ENCODE data around the gene PLA1A.
"Not testable (repeated sequence)": the region's sequence is repeated elsewhere in the genome, so short reads cannot be mapped to it uniquely, and the experiment has no call there.

PLA1A gene

DNA sequence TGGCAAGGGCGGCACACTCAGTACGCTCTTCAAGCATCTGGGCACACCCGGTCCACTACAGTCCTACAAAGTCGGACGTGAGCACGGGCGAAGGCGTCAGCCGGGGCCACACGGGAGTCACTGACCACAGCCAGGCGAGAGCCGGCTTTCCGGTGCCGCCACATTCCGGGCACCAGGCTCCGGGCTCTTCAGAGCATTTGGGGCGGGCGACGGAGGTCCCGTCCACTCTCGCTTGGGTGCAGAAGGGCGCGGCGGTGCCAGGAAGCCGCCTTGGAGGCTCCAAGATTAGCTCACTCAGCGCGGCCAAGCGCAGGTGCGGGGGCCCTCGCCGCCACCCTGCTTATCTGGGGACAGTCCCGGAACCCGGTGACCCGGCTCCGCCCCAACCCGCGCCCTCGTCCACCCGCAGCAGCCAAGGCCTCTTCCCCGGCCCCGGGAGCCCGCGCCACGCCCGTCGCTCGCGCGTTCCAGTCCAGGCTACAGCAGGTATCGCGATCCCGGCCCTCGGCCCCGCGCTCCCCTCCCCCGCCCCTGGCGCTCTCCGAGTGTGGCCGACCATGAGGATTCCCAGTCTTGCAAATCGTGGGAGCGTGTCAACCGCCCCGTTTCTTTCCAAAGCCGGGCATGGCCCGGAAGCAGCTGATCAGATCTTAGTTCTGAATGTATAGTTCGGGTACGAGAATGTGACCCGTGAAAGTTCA, 18.2 kb upstream of the PLA1A start, which contains the start of gene ADPRH:
Gene ADPRH (plus strand): TSS at position 127 of the 701 bp plus-strand sequence. CDS start 2,678 bp downstream, outside the sequence.
- DNase-seq (ENCODE audit: low read depth), result peak; percentile 27

- DNase-seq (ENCODE audit: low read depth), result no peak
Observed at GRCh38 chr3:119580067-119580760, 17.5 kb upstream of the PLA1A start.

GRCh38 chr3:119582178-119582577, 15.5 kb upstream of the PLA1A start:
- DNase-seq (ENCODE audit: low read depth), result no peak

- DNase-seq (ENCODE audit: low read depth), result no peak
Observed at GRCh38 chr3:119585208-119585607, 12.5 kb upstream of the PLA1A start.

- DNase-seq (ENCODE audit: low read depth), result no peak
Observed at GRCh38 chr3:119585856-119586570, 11.7 kb upstream of the PLA1A start.

GRCh38 chr3:119586733-119587172, 10.9 kb upstream of the PLA1A start:
- DNase-seq (ENCODE audit: low read depth), result no peak

DNA sequence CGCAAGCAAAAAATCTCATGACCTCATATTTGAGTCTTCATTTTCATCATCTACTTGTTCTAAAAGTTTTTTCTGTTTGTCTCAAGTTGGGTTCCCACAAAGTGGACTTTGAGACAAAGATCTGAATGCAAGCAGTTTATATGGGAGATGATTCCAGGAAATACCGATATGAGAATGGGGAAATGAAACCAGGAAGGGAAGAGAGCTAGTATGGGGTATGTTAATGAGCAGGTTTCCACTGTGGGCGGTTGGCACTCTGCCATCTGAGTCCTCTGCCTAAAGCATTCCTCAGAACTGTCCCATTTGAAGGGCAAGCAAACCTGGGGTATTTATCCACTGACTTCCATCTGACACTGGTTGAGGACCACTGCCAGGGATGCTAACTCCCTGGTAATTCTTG, 9.6 kb upstream of the PLA1A start:
- no peak for DNase-seq (ENCODE audit: low read depth)

DNA sequence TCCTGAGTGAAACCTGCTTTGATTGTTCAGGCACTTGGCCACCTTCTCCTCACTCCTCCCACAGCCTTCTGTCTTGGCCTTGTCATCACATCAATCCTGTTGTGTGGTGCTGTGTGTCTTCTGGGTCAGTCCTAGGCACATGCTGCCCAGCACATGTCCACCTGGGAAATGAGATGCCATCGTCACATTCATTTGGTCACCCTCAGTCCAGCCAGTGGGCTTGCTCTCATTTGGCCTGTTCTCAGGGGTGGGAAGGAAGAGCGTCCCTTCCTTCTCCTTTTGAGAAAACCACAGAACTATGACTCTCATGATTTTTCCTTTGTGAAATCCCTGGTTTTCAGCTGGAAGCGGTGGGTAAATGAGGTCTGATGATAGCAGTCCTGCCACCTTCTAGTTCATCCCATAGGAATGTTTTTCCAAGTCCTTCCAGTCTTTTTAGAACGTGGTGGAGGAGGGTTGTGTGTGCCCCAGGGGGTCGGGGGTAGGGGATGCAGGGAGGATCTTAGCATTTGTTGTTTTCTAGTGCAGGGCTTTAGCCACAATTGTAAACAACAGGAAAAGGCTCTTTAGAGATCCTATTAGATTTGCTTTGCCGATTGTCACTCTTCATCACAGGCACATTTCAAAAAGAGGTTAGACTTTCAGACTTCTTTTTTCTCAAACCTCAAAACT, 8.4 kb upstream of the PLA1A start:
- no peak for DNase-seq (ENCODE audit: low read depth)

DNA sequence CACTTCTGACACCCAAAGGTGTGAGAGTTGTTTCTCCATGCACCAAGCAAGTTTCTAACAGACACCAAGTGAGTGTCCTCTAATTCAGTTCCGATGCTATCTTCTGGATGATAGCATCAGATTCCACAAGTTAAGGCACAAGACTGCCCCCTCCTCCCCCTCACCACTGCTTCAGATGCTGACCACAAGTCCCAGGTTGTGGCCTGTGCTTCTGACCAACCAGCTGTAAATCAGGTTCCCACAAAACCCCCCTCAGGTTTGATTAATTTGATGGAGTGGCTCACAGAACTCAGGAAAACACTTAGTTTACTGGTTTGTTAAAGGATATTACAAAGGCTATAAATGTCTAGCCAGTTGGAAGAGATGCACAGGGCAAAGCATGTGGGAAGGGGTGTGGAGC, 7.0 kb upstream of the PLA1A start:
- no peak for DNase-seq (ENCODE audit: low read depth)

DNA sequence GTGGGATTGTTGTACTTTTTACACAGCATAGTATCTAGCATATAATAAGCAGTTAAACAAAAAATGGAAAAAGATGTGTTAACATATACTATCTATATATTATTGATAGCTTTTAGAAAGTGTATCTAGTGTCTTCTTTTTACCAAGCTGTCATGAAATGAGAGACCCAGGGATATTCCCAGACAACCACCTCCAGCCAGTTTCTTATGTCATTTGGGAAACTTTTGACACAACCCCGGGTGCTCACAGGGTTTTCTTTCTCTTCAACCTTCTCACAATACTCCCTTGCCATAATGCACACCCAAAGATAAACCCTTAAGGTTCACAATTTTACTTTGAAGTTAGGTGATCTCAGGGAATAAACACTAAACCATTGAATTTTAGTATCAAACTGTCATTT, 4.8 kb upstream of the PLA1A start:
- DNase-seq (ENCODE audit: low read depth), result no peak

DNA sequence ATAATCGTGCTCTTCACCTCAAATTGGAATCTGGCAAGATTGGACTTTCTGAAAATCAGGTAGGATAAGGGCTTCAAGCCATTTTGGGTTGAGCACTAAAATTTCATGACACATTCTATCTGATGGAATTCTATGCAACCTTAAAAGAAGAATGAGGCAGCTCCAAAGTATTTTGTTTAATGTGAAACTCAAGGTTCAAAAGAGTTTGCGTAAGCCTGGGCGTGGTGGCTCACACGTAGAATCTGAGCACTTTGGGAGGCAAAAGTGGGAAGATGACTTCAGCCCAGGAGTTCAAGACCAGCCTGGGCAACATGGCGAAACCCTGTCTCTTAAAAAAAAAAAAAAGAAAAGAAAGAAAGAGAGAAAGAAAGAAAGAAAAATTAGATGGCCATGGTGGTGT, 3.6 kb upstream of the PLA1A start:
- no peak for DNase-seq (ENCODE audit: low read depth)

- DNase-seq (ENCODE audit: low read depth), result not testable (repeated sequence)
Observed at GRCh38 chr3:119594929-119595328, 2.8 kb upstream of the PLA1A start.

GRCh38 chr3:119595639-119596334, 1.9 kb upstream of the PLA1A start:
- no peak for DNase-seq (ENCODE audit: low read depth)

DNA sequence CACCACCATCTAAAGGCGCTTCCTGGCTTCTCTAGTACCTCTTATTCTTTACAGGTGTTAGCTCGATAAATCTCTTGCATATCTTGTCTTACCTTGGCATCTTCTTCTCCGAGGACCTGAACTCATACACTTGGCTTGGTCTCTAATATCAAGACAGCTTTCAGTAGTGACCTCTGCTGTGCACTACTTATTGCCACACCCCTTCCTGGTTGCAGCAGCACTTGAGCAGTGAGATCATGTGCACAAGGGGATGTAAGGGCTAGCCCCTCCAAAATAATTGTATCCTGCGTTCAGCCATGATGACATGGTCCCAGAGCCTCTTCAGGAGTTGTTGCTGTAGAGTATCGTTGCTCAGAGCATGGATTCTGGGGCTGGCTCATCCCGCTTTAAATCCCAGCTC, 1.3 kb upstream of the PLA1A start:
- DNase-seq (ENCODE audit: low read depth), result no peak

DNA sequence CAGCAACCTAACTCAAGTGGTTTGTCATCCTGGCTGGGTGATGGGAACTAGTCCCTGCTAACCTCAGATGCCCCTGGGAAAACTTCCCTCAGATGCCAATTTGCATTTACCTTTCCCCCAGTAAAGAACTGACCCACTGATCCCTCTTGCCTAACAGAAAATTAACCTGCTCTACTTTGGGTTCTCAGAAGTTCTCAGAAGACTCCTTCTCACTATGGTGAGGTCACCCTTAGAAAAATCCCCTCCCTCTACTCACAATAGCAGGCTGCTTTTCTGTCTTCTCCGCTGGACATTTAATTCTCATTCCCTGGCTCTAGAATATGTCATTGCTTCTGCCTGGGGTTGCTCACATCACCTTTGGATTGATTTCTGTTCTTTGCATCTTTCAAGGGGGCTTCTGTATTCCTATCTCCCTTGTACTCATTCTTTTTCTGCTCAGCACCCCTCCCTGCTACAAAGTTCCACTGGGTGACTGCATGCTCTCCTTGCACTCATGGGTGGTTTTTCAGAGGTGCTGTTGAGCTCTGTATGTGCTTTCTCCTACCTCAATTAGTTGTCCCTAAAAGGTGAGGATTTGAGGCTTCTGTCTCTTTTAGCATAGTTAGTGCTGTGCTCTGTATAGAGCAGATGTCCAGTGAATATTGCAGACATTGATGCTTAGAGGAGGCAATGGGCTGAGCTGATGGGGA, 869 bp downstream of the PLA1A start:
- no peak for DNase-seq (ENCODE audit: low read depth)

- DNase-seq (ENCODE audit: low read depth), result no peak
Observed at GRCh38 chr3:119599558-119600174, 2.0 kb downstream of the PLA1A start.

GRCh38 chr3:119600732-119601131, 3.0 kb downstream of the PLA1A start:
- DNase-seq (ENCODE audit: low read depth), result no peak

GRCh38 chr3:119601154-119601553, 3.5 kb downstream of the PLA1A start:
- no peak for DNase-seq (ENCODE audit: low read depth)

DNA sequence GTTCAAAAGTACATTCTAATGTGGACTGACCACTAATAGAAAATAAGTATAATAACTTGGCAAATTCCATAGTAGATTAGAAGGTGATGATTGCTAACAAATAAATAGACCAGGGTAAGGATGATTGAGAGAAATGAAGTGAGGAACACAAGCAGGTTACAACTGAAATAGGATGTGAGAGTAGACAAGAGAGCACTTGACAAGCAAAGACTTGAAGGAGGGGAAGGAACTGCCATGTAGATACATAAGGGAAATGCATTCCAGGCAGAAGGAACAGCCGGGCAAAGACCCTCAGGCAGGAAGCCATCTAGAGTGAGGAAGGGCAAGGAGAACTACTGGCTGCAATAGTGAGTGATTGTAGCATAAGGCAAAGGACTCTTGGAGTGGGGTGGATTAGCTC, 5.0 kb downstream of the PLA1A start:
- DNase-seq (ENCODE audit: low read depth), result no peak

DNA sequence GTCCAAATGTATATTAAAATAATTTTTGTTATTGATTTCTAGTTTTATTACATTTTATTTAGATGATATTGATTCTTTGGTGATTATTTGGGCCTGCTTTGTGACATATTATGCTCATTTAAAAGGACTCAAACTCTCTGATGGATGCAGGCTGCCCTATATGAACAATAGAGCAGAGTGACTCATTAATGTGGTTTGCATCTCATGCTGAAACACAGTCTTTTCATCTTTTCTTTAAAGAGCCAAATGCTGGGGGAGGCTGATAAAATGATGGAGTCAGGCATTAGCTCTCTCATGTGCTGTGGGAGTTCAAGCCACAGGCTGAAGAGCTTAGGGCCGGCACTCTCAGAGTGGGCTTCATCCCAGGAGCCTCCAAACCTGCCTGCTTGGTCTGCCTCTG, 7.2 kb downstream of the PLA1A start:
- no peak for DNase-seq (ENCODE audit: low read depth)
